OCI-LY7 (cell line): ENCODE measurements around the gene TIGAR. TPM values are rescaled to one million over a fixed set of nuclear protein-coding genes. Genes with fewer than 3 reads are reported as not detected.

ENCODE experiments used
- BruUV-seq: library from RNA; stranded (reverse); fragments of 400-500 nt; replicated peaks from 2 replicates; lab custom pipeline; 2021; lab: Mats Ljungman, UMichigan
- CTCF ChIA-PET: fragments of 300-600 bp; sonication (Branson Sonifier 250); formaldehyde crosslinking; loops from one replicate; lab custom pipeline; 2022; ENCODE audit warnings: antibody characterized with exemption; ENCODE audit not compliant: unreplicated experiment; lab: Charles Lee
- POLR2A ChIA-PET: fragments of 300-600 bp; sonication (Branson Sonifier 250); formaldehyde crosslinking; loops from one replicate; lab custom pipeline; 2022; ENCODE audit warnings: antibody characterized with exemption; lab: Charles Lee
- DNase-seq: peaks from one replicate; pipeline ENCODE4 v3.0.0-alpha.2; 2015; ENCODE audit warnings: low spot score
- H2AFZ ChIP-seq: fragments of 200-600 bp; sonication (generic), shearing (Covaris generic); 2 replicates; pipeline ENCODE4 v1.6.1; 2014; ENCODE audit warnings: mild to moderate bottlenecking, antibody characterized with exemption, low read length, moderate library complexity
- H3K27ac ChIP-seq: fragments of 200-600 bp; sonication (generic); 2 replicates; pipeline ENCODE4 v1.5.1; 2014; ENCODE audit warnings: mixed run types, low read depth, mild to moderate bottlenecking, moderate library complexity, low read length, inconsistent platforms; ENCODE audit not compliant: poor library complexity, severe bottlenecking
- H3K36me3 ChIP-seq: fragments of 200-600 bp; sonication (generic); 2 replicates; pipeline ENCODE4 v1.6.1; 2014; ENCODE audit warnings: mild to moderate bottlenecking, antibody characterized with exemption, low read length, moderate library complexity, mixed read lengths; ENCODE audit not compliant: insufficient read depth
- H3K4me1 ChIP-seq: fragments of 200-600 bp; sonication (generic); 2 replicates; pipeline ENCODE4 v1.5.1; 2014; ENCODE audit warnings: mild to moderate bottlenecking, low read length; ENCODE audit not compliant: insufficient read depth, poor library complexity, severe bottlenecking
- H3K4me2 ChIP-seq: fragments of 200-600 bp; sonication (generic); 2 replicates; pipeline ENCODE4 v1.6.1; 2014; ENCODE audit warnings: mild to moderate bottlenecking, low read length
- H3K4me3 ChIP-seq: fragments of 200-600 bp; sonication (generic); 2 replicates; pipeline ENCODE4 v1.5.1; 2014; ENCODE audit warnings: mild to moderate bottlenecking, low read depth, low read length; ENCODE audit not compliant: poor library complexity, severe bottlenecking
- H3K79me2 ChIP-seq: fragments of 200-600 bp; sonication (generic); 2 replicates; pipeline ENCODE4 v1.6.1; 2016; ENCODE audit warnings: low read depth, mild to moderate bottlenecking, low read length, moderate library complexity, mixed read lengths; ENCODE audit not compliant: insufficient read depth
- H3K9me2 ChIP-seq: fragments of 200-600 bp; sonication (generic); 2 replicates; pipeline ENCODE4 v1.6.1; 2016; ENCODE audit warnings: mild to moderate bottlenecking, low read length, mixed read lengths; ENCODE audit not compliant: insufficient read depth
- H3K9me3 ChIP-seq: fragments of 200-600 bp; sonication (generic); 2 replicates; pipeline ENCODE4 v1.6.1; 2014; ENCODE audit warnings: mild to moderate bottlenecking, mixed run types, low read length, mixed read lengths
- H4K20me1 ChIP-seq: fragments of 200-600 bp; sonication (generic); 2 replicates; pipeline ENCODE4 v1.6.1; 2014; ENCODE audit warnings: mild to moderate bottlenecking, antibody characterized with exemption, low read length, moderate library complexity, mixed read lengths; ENCODE audit not compliant: insufficient read depth
- CTCF ChIP-seq: fragments of 200-600 bp; sonication (generic); conservative IDR thresholded peaks from 2 replicates; pipeline ENCODE4 v1.5.1; 2014; ENCODE audit warnings: mild to moderate bottlenecking, antibody characterized with exemption, low read length, moderate library complexity, mixed read lengths
- EZH2phosphoT487 ChIP-seq: fragments of 200-600 bp; sonication (generic); IDR thresholded peaks from 2 replicates; pipeline ENCODE4 v1.6.1; 2018; ENCODE audit warnings: low read depth, borderline replicate concordance, mild to moderate bottlenecking, mixed run types, antibody characterized with exemption, low read length, moderate library complexity, mixed read lengths
- intact Hi-C: fragments of 100-400 bp; cut with micrococcal nuclease; formaldehyde crosslinking; loops from one replicate; pipeline ENCODE4 v1.10.0; 2022; ENCODE audit not compliant: unreplicated experiment
- total RNA-seq, 2 experiments: library from RNA; depleted of rRNA in 1 of 2; stranded (reverse); fragments of >200 nt in 1 of 2; shearing (Covaris generic) in 1 of 2; gene quantifications; 2 replicates each; pipeline ENCODE4 v1.2.3, GENCODE V29; 2014 to 2022

The TIGAR gene
- total RNA-seq, 2 experiments from 2014 or later = 8.0 to 24.7 TPM

- TF ChIP-seq EZH2phosphoT487 (no peak), CTCF (no peak)
- no peaks in the 10 kb centered on the region for H3K9me3 ChIP-seq
- intact Hi-C loops = no loop called here
- DNase-seq = no peak
- no TSS peak for BruUV-seq
- peaks cover 18% of the 10 kb centered on the region for H3K4me1 ChIP-seq
- H3K4me3 ChIP-seq = no peak overlapping the region
- H2AFZ ChIP-seq = no peak overlapping the region
- H3K9me2 ChIP-seq = no peaks in the 10 kb centered on the region
- H3K27ac ChIP-seq = no peak overlapping the region
- H3K36me3 ChIP-seq = no peaks in the 10 kb centered on the region
- H4K20me1 ChIP-seq = no peaks in the 10 kb centered on the region
- H3K4me2 ChIP-seq = 0 out of 2 replicates have a peak overlapping the region, but pooled peaks have one; percentile 57
- CTCF ChIA-PET = no interaction called here
- no peaks in the 10 kb centered on the region for H3K79me2 ChIP-seq
- POLR2A ChIA-PET = no interaction called here
Measured at GRCh38 chr12:4272424-4273272, 48.4 kb upstream of the TIGAR start.

GRCh38 chr12:4273273-4273651 lies 47.8 kb upstream of the TIGAR start:
- Histone ChIP-seq H3K4me2 (no peak overlapping the region), H2AFZ (no peak overlapping the region), H4K20me1 (no peaks in the 10 kb centered on the region), H3K9me2 (no peaks in the 10 kb centered on the region), H3K36me3 (no peaks in the 10 kb centered on the region), H3K4me3 (no peak overlapping the region), H3K27ac (no peak overlapping the region), H3K9me3 (no peaks in the 10 kb centered on the region), H3K79me2 (no peaks in the 10 kb centered on the region), H3K4me1 (peaks cover 18% of the 10 kb centered on the region)
- ChIA-PET CTCF (no interaction called here), POLR2A (no interaction called here)
- intact Hi-C loops = no loop called here
- DNase-seq = no peak
- TF ChIP-seq EZH2phosphoT487 (no peak), CTCF (no peak)
- no TSS peak for BruUV-seq

- no peaks in the 10 kb centered on the region for H3K9me3 ChIP-seq
- peaks cover 18% of the 10 kb centered on the region for H3K4me1 ChIP-seq
- H4K20me1 ChIP-seq = no peaks in the 10 kb centered on the region
- H2AFZ ChIP-seq = no peak within 1 kb of the TSS
- CTCF ChIA-PET = no interaction called here
- DNase-seq = no peak
- H3K4me3 ChIP-seq = no peak within 1 kb of the TSS
- POLR2A ChIA-PET = no interaction called here
- no TSS peak for BruUV-seq
- intact Hi-C loops = no loop called here
- no peak within 1 kb of the TSS for H3K27ac ChIP-seq
- H3K36me3 ChIP-seq = no peaks in the 10 kb centered on the region
- no peaks in the 10 kb centered on the region for H3K79me2 ChIP-seq
- no peak within 1 kb of the TSS for H3K4me2 ChIP-seq
- TF ChIP-seq CTCF (no peak), EZH2phosphoT487 (no peak)
- H3K9me2 ChIP-seq = no peaks in the 10 kb centered on the region
Measured at GRCh38 chr12:4273652-4274395, 47.2 kb upstream of the TIGAR start, which contains the start of gene CCND2. TSS of gene CCND2 (plus strand) at chr12:4273762. CDS start at chr12:4274041, 279 bp downstream.
